ENCODE results near the gene BST1. TPM values are rescaled to one million over a fixed set of nuclear protein-coding genes. Genes with fewer than 3 reads are reported as not detected.
A peak's percentile ranks its signal among the peaks of the same experiment; 100 is the strongest.

BST1 gene
- total RNA-seq, 4 donors from 2014 or later, result 2.0 to 7.5 (median 5.5) TPM

DNA sequence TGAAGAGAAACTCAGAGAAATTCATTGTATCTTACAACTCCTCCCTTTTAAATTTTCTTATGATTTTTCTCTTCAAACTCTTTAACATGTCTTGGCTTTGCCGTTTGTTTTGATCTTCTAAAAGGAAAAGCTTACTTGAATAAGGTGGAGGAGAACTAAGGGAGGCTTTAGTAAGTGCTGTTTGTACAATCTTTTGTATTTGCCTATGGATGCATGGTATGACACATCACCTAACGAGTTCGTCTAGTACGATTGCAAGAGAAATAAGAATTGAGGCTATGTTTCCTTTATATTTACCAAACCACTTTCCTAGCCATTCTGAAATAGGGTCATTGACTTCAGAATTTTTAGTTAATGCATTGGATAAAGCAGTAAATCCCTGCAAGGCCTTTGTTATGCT lies 8.4 kb upstream of the BST1 start:
- Histone ChIP-seq H3K9me3 (no peaks in the 10 kb centered on the region), H3K27me3 (no peaks in the 10 kb centered on the region), H3K27ac (no peak overlapping the region), H3K36me3 (no peaks in the 10 kb centered on the region), H3K4me3 (replicated peaks in 1 of 3) (no peak overlapping the region), H3K4me1 (peaks cover 0 to 3% of the 10 kb centered on the region in 2 donors)
- intact Hi-C loops (cut with DNase I), result no loop called here
- no peak for DNase-seq
- WGBS, 2 donors, result 92 to 93% methylated on average over 4 of the region's 4 CpGs
- no peak for TF ChIP-seq POLR2A (IDR thresholded peaks at IDR 0.05)
- TF ChIP-seq, protein P1, sequence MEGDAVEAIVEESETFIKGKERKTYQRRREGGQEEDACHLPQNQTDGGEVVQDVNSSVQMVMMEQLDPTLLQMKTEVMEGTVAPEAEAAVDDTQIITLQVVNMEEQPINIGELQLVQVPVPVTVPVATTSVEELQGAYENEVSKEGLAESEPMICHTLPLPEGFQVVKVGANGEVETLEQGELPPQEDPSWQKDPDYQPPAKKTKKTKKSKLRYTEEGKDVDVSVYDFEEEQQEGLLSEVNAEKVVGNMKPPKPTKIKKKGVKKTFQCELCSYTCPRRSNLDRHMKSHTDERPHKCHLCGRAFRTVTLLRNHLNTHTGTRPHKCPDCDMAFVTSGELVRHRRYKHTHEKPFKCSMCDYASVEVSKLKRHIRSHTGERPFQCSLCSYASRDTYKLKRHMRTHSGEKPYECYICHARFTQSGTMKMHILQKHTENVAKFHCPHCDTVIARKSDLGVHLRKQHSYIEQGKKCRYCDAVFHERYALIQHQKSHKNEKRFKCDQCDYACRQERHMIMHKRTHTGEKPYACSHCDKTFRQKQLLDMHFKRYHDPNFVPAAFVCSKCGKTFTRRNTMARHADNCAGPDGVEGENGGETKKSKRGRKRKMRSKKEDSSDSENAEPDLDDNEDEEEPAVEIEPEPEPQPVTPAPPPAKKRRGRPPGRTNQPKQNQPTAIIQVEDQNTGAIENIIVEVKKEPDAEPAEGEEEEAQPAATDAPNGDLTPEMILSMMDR (IDR thresholded peaks at IDR 0.05), result no peak

DNA sequence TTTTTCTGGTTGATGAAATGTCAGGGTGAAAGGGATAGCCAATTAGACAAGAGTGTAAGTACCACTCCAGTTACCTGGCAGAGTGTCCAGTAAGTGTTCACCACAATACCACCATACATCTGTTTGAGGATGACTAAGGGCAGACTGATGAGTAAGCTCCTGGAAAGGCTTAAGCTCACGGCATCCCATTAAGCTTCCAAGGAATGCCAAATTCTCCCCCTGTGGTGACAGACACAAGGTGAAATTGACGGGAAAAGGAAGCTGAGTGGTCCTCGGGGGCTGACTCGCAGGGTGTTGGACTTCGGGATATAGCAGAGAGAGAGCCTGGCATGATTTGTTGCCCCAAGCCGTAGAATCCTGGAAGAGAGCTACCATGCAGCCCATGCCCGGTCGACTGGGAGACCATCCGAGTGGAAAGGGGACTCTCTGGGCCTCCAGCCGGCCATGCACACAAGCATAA lies 7.6 kb upstream of the BST1 start:
- WGBS, 2 donors, result 83% methylated on average over 7 to 10 of the region's 10 CpGs
- Histone ChIP-seq H3K4me1 (peaks cover 0 to 3% of the 10 kb centered on the region in 2 donors), H3K9me3 (no peaks in the 10 kb centered on the region), H3K27ac (no peak overlapping the region), H3K36me3 (no peaks in the 10 kb centered on the region), H3K4me3 (replicated peaks in 1 of 3) (no peak overlapping the region), H3K27me3 (no peaks in the 10 kb centered on the region)
- intact Hi-C loops (cut with DNase I), result no loop called here
- no peak for TF ChIP-seq POLR2A (IDR thresholded peaks at IDR 0.05)
- TF ChIP-seq, protein P1 (IDR thresholded peaks at IDR 0.05), result no peak
- no peak for DNase-seq

DNA sequence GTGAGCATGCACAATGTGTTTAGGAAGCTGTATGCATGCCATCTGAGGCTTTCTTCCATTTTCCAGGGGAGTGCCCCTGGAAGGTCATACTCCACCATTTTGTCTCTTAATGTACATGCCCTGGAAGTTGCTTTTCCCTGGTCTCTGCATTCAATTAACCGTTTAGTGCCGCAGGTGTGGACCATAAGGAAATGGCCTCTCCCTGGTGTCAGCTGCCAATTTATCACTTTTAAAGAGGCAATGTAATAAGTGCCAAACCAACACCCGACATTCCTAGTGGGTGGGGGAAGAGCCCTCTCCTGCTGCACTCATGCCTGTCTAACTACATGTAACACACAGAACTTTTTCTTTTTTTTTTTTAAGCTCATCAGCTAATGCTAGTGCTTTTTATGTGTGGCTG lies 7.1 kb upstream of the BST1 start:
- no peak overlapping the region for H3K4me3 ChIP-seq (replicated peaks in 1 of 3)
- 82 to 90% methylated on average over 3 of the region's 3 CpGs for WGBS, 2 donors
- no peak for DNase-seq
- H3K27me3 ChIP-seq, result no peaks in the 10 kb centered on the region
- H3K4me1 ChIP-seq, result peaks cover 0 to under 1% of the 10 kb centered on the region in 2 donors
- intact Hi-C loops (cut with DNase I), result no loop called here
- H3K36me3 ChIP-seq, result no peaks in the 10 kb centered on the region
- no peaks in the 10 kb centered on the region for H3K9me3 ChIP-seq
- H3K27ac ChIP-seq, result no peak overlapping the region
- TF ChIP-seq, protein P1 (IDR thresholded peaks at IDR 0.05), result no peak
- no peak for TF ChIP-seq POLR2A (IDR thresholded peaks at IDR 0.05)

DNA sequence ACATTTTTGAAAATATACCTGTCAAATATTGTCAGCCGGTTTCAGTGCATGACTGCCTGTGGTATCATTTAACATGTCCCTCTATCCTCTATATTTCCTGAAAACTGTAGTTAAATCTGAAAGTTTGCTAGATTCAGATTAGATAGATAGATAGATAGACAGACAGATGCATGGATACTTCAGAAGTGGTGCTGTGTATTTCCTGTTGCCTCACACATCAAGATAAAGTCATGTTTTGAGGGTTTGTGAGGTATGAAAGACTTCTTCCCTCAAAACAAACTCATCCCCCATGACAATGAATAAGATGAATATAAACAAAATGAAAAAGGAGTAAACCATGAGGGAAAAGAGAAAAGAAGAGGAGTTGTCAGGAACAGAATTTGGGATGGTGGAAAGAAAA lies 6.0 kb upstream of the BST1 start:
- Histone ChIP-seq H3K4me3 (replicated peaks in 1 of 3) (no peak overlapping the region), H3K9me3 (no peaks in the 10 kb centered on the region), H3K27me3 (no peaks in the 10 kb centered on the region), H3K36me3 (no peaks in the 10 kb centered on the region), H3K27ac (no peak overlapping the region), H3K4me1 (no peaks in the 10 kb centered on the region)
- intact Hi-C loops (cut with DNase I), result no loop called here
- DNase-seq, result no peak
- TF ChIP-seq POLR2A (IDR thresholded peaks at IDR 0.05), result no peak
- TF ChIP-seq, protein P1 (IDR thresholded peaks at IDR 0.05), result no peak
- 96 to 100% methylated on average over 1 of the region's 1 CpG for WGBS, 2 donors

DNA sequence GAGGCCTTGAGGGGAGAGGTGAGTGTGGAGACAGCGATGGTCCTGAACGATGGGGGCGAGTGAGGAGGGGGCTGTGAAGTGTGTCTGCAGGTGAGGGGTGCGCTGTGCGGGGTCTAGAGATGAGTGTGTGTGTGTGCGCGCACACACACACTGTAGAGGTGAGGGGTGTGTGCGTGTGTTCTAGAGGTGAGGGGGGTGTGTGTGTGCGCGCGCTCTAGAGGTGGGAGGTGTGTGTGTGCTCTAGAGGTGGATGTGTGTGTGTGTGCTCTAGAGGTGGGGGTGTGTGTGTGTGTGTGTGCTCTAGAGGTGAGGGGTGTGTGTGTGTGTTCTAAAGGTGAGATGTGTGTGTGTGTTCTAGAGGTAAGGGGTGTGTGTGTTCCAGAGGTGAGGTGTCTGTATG lies 574 bp downstream of the BST1 start:
- DNase-seq, result no peak
- no peaks in the 10 kb centered on the region for H3K27me3 ChIP-seq
- peaks cover 5 to 6% of the 10 kb centered on the region in 2 donors for H3K4me1 ChIP-seq
- WGBS, 2 donors, result 86 to 88% methylated on average over 11 of the region's 11 CpGs
- H3K9me3 ChIP-seq, result no peaks in the 10 kb centered on the region
- H3K4me3 ChIP-seq (replicated peaks in 1 of 3), result peak overlapping the region in 1 of 3 donors; percentile 34
- intact Hi-C loops (cut with DNase I), result no loop called here
- no peaks in the 10 kb centered on the region for H3K36me3 ChIP-seq
- no peak for TF ChIP-seq POLR2A (IDR thresholded peaks at IDR 0.05)
- TF ChIP-seq, protein P1 (IDR thresholded peaks at IDR 0.05), result no peak
- peak overlapping the region in 1 of 3 donors; percentile 42 for H3K27ac ChIP-seq
